Transverse colon (tissue), 4 donors: Measurements from ENCODE around the gene ZBTB20. TPM values are rescaled to one million over a fixed set of nuclear protein-coding genes. Genes with fewer than 3 reads are reported as not detected.

Experiments
- DNase-seq: peaks from one replicate; pipeline ENCODE4 v3.0.0-alpha.2; 2019
- H3K27ac ChIP-seq, 4 donors: fragments of 200-600 bp; sonication (generic); 2 replicates each; pipeline ENCODE4 v1.5.1; 2016 to 2018; ENCODE audit warnings: inconsistent platforms in 4 of 4
- H3K27me3 ChIP-seq: fragments of 200-600 bp; sonication (generic); 2 replicates; pipeline ENCODE4 v1.5.1; 2017; ENCODE audit warnings: inconsistent platforms
- H3K36me3 ChIP-seq, 4 donors: fragments of 200-600 bp; sonication (generic); 2 replicates each; pipeline ENCODE4 v1.5.1; 2017 to 2019; ENCODE audit warnings: inconsistent platforms in 4 of 4
- H3K4me1 ChIP-seq, 4 donors: fragments of 200-600 bp; sonication (generic); 2 replicates each; pipeline ENCODE4 v1.5.1; 2017 to 2020; ENCODE audit warnings: inconsistent platforms in 4 of 4
- H3K4me3 ChIP-seq, 4 donors: fragments of 200-600 bp; sonication (generic); 1 replicate in 1 of 4; 2 replicates in 3 of 4; pipeline versions ENCODE4 v1.5.1 to v1.6.1; 2017 to 2019; ENCODE audit warnings: inconsistent platforms in 4 of 4
- H3K9me3 ChIP-seq, 2 donors: fragments of 200-600 bp; sonication (generic); 2 replicates each; pipeline ENCODE4 v1.5.1; 2017 to 2019; ENCODE audit warnings: inconsistent platforms in 2 of 2
- EP300 ChIP-seq: sonication (generic); formaldehyde crosslinking; IDR thresholded peaks from one replicate; pipeline ENCODE4 v1.6.1; 2017; ENCODE audit warnings: antibody characterized with exemption, low read depth
- POLR2A ChIP-seq: fragments of 450-650 bp; IDR thresholded peaks from one replicate; pipeline ENCODE4 v1.6.1; 2016; ENCODE audit warnings: antibody characterized with exemption, mild to moderate bottlenecking, moderate library complexity
- POLR2AphosphoS5 ChIP-seq, 3 donors: sonication (generic); formaldehyde crosslinking; IDR thresholded peaks; one replicate each; pipeline ENCODE4 v1.6.1; 2016; ENCODE audit warnings: antibody characterized with exemption in 3 of 3
- WGBS, 2 donors: methylation state at CpG; one replicate each; pipeline ENCODE4 v1.1.5; 2018; ENCODE audit warnings: low coverage in 1 of 2; 5-methylcytosine and 5-hydroxymethylcytosine counted together
- in situ Hi-C, 4 donors: fragments of 200-750 bp; cut with MboI; loops; one replicate each; pipeline versions ENCODE4 v1.15.0 to v1.15.1; 2017; ENCODE audit warnings: low sequenced_read_pairs in 3 of 4, low pct_ligation_motif_present in 1 of 4, low pct_unique_long_range_greater_than_20kb in 1 of 4
- intact Hi-C: fragments of 100-400 bp; cut with DNase I; formaldehyde crosslinking; loops from one replicate; pipeline ENCODE4 v1.15.1; 2023; ENCODE audit warnings: low total_unique reads
- total RNA-seq, 4 donors: library from RNA; depleted of rRNA; stranded (reverse); fragments of >200 nt; gene quantifications; one replicate each; pipeline ENCODE4 v1.1.0, GENCODE V29; 2016
- TF ChIP-seq, protein P1 (sequence below), 5 experiments: fragments of 200-600 bp in 3 of 5; fragments of 450-650 bp in 2 of 5; sonication (generic) in 3 of 5; IDR thresholded peaks; 1 replicate in 2 of 5; 2 replicates in 3 of 5; pipeline ENCODE4 v1.5.1; 2016 to 2017; ENCODE audit warnings: antibody characterized with exemption in 5 of 5, inconsistent platforms in 3 of 5, mild to moderate bottlenecking in 2 of 5, moderate library complexity in 1 of 5

Gene ZBTB20
- total RNA-seq, 4 donors from 2014 or later, result 44.6 to 50.5 (median 46.4) TPM

DNA sequence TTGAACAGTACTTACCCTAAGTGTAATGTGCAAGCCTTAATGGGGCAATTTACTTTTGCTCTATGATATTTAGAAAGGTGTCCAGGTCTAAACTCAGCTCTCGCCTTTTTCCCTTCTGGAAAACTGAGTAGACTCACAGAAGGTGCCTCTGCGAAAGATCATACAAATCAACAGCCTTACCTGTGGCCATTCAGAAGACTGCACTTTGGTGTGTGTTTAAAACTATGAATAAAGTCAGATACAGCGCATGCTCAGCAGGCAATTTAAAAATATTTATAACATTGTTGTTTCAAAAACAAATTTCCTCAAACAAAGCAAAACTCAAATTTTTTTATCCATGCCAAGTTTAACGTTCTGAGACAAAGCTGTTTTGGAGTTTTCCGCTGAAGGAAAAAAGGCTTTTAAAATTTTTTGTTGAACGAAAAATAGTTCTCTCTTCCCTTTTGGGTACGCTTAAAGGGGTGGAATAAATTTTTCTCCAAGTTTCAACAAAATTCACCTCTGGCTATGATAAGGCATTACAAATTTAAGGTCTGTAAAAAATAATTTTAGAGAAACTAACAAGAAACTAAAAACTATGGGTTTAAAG, 697.0 kb downstream of the ZBTB20 start:
- no peak for TF ChIP-seq POLR2AphosphoS5 (IDR thresholded peaks at IDR 0.05)
- no peak for TF ChIP-seq EP300
- TF ChIP-seq POLR2A, result no peak
- TF ChIP-seq, protein P1, sequence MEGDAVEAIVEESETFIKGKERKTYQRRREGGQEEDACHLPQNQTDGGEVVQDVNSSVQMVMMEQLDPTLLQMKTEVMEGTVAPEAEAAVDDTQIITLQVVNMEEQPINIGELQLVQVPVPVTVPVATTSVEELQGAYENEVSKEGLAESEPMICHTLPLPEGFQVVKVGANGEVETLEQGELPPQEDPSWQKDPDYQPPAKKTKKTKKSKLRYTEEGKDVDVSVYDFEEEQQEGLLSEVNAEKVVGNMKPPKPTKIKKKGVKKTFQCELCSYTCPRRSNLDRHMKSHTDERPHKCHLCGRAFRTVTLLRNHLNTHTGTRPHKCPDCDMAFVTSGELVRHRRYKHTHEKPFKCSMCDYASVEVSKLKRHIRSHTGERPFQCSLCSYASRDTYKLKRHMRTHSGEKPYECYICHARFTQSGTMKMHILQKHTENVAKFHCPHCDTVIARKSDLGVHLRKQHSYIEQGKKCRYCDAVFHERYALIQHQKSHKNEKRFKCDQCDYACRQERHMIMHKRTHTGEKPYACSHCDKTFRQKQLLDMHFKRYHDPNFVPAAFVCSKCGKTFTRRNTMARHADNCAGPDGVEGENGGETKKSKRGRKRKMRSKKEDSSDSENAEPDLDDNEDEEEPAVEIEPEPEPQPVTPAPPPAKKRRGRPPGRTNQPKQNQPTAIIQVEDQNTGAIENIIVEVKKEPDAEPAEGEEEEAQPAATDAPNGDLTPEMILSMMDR (IDR thresholded peaks at IDR 0.05), result no peak
- no peak overlapping the region for H3K4me3 ChIP-seq

DNA sequence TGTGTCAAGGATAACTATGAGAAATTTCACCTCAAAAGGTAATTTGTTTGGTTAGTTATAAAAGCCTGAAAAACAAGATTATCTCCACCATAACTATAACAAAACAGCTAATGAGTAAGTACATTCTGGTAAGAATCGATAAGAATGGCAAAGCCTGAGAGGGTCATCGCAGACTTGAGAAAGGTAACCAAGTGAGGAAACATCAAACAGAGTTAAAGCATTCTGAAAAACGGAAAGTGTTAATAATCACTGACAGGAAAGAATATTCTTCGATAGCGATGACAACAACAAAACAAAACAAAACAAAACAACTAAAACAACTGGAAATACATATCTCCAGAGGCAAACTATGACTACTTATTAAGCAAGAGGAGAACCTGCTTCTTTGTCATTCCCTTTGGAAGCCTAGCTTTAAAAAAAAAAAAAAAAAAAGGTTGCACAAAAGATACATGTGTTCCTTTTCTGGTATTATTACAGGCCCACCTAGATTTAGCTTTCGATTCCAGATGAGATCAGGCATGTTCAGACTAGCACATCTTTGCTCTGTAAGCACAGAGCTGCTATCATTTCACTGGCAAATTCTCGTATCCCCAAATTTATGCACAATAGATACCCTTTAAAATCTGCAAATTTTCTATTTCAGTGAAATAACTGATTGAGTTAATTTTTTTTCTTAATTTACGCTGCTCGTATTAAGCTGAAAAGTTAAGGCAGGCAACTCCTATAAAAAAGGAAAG, 697.6 kb downstream of the ZBTB20 start:
- 77 to 89% methylated on average over 9 of the region's 9 CpGs for WGBS, 2 donors
- DNase-seq, result no peak
- no peaks in the 10 kb centered on the region for H3K9me3 ChIP-seq
- H3K36me3 ChIP-seq, result no peaks in the 10 kb centered on the region
- no peak overlapping the region for H3K4me3 ChIP-seq
- intact Hi-C loops (no loop called here), in situ Hi-C loops (no loop called here)
- peak overlapping the region in 2 of 4 donors; percentile 27 to 63 for H3K27ac ChIP-seq
- H3K27me3 ChIP-seq, result no peaks in the 10 kb centered on the region
- TF ChIP-seq POLR2AphosphoS5 (IDR thresholded peaks at IDR 0.05), result no peak
- H3K4me1 ChIP-seq, result peaks cover 0 to 20% (median 1%) of the 10 kb centered on the region in 4 donors

More for the DNA sequence above, 697.0 kb downstream of the ZBTB20 start:
- Histone ChIP-seq H3K4me1 (peaks cover 0 to 25% (median 2%) of the 10 kb centered on the region in 4 donors), H3K9me3 (no peaks in the 10 kb centered on the region), H3K36me3 (no peaks in the 10 kb centered on the region), H3K27me3 (no peaks in the 10 kb centered on the region), H3K27ac (peak overlapping the region in 3 of 4 donors; percentile 11 to 63 (median 27))
- in situ Hi-C loops (no loop called here), intact Hi-C loops (no loop called here)
- 80 to 83% methylated on average over 7 of the region's 7 CpGs for WGBS, 2 donors
- DNase-seq, result no peak

DNA sequence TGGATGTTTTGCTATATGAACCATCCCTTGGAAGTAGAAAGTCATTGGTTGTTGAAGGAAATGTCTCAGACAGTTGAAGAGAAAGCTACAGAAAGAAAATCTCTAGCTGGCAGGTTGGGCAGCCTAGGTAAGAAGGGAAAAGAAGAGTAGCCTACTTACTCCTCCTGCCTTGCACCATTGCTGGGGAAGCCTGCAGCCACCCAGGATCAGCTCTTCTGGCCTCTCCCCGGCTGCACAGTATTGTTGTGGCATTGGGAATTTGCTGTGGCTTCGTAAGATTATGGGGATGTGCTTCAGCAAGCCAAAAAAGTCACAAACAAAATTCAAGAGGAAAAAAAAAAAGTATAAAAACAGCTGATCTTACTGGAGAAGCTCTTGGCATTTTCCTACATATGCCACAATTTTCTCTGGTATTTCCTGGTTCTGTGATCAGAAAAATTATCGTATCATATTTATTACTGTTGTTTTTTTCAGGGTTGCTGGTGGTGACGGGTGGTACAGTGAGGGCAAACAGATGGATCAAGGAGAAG, 699.1 kb downstream of the ZBTB20 start:
- TF ChIP-seq, protein P1 (IDR thresholded peaks at IDR 0.05), result no peak
- TF ChIP-seq POLR2AphosphoS5 (IDR thresholded peaks at IDR 0.05), result no peak
- TF ChIP-seq POLR2A, result no peak
- no peak for TF ChIP-seq EP300
- H3K4me1 ChIP-seq, result peaks cover 0 to 15% (median 1%) of the 10 kb centered on the region in 4 donors
- in situ Hi-C loops (no loop called here), intact Hi-C loops (no loop called here)
- no peaks in the 10 kb centered on the region for H3K9me3 ChIP-seq
- 77 to 88% methylated on average over 4 of the region's 4 CpGs for WGBS, 2 donors
- no peak overlapping the region for H3K27ac ChIP-seq
- H3K36me3 ChIP-seq, result no peaks in the 10 kb centered on the region
- DNase-seq, result no peak
- H3K27me3 ChIP-seq, result no peaks in the 10 kb centered on the region
- H3K4me3 ChIP-seq, result no peak overlapping the region

DNA sequence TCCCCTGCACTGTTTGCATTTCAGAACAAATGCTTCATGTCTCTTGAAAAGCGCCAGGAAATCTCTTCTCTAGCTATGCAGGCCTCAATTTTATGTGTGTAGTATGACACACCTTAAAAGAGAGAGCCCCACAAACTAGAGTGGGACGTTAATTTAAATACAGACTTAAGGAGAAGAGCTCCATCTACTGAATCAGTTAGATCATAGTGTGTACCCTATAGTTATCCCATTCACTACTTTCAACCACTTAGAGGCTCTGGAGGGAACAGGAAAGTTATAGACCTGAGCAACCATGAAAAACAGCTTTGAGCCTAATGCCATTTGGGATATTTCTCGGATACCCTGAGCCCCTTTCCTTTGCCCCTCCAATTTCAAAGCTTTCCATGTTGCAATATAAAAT, 699.5 kb downstream of the ZBTB20 start:
- Histone ChIP-seq H3K9me3 (no peaks in the 10 kb centered on the region), H3K27me3 (no peaks in the 10 kb centered on the region), H3K4me3 (no peak overlapping the region), H3K27ac (no peak overlapping the region), H3K36me3 (no peaks in the 10 kb centered on the region), H3K4me1 (peaks cover 0 to 16% (median 1%) of the 10 kb centered on the region in 4 donors)
- 65 to 68% methylated on average over 3 of the region's 3 CpGs for WGBS, 2 donors
- DNase-seq, result no peak
- TF ChIP-seq, protein P1 (IDR thresholded peaks at IDR 0.05), result no peak
- TF ChIP-seq EP300, result no peak
- TF ChIP-seq POLR2AphosphoS5 (IDR thresholded peaks at IDR 0.05), result no peak
- no peak for TF ChIP-seq POLR2A
- intact Hi-C loops, result no loop called here
- in situ Hi-C loops, result no loop called here
